HG03521 (cell line): ENCODE results near the gene CAB39L.

Source experiments
- ATAC-seq: cut with Tn5 transposase; IDR thresholded peaks from one replicate; pipeline ENCODE4 v1.9.1; 2021; ENCODE audit warnings: mild to moderate bottlenecking, moderate library complexity; ENCODE audit not compliant: unreplicated experiment

CAB39L gene

DNA sequence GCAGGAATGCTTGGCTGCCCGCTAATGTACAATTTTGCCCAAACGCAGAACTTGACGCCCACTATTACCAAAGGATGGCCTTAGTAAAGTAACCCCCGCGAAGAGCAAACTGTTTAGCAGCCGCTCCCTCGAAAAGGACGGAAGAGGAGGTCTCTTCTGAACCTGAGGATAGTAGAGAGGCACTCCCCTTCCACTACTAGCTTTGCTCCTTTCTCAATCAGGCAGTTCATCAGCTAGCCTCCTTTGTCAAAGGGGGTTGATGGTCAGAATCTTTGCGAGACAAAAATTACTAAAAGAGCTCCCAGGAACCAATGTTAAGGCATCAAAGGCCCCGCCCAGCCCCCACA is 534 bp downstream of the CAB39L start:
- no peak for ATAC-seq

DNA sequence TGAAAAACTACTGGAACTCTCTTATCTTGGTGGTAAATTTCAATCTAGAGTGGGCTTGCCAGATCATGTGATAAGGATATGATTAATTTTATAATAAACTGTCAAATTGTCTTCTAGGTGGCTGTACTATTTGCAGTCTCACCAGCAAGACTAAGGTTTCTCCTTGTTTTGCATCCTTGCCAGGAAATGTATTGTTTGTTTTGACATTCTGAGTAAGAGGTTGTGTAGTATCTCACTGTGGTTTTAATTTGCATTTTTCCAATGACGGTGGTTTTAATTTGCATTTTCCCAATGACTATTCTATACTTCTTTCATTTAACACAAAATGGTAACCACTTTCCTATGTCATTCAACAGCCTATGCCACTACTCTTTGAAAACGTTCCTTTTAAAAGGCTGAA is 2.0 kb downstream of the CAB39L start:
- no peak for ATAC-seq

DNA sequence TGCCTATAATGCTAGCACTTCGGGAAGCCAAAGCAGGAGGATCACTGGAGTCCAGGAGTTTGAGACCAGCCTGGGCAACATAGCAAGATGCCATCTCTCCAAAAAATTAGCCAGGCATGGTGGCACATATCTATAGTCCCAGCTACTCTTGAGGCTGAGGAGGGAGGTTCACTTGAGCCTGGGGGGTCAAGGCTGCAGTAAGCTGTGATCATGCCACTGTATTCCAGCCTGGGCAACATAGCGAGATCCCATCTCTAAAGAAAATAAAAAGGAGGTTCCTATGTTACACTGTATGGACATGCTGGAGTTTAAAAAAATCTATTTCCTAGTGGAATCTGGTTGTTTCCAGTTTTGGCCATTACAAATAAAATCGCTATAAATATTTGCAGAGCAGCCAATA is 2.6 kb downstream of the CAB39L start:
- no peak for ATAC-seq

DNA sequence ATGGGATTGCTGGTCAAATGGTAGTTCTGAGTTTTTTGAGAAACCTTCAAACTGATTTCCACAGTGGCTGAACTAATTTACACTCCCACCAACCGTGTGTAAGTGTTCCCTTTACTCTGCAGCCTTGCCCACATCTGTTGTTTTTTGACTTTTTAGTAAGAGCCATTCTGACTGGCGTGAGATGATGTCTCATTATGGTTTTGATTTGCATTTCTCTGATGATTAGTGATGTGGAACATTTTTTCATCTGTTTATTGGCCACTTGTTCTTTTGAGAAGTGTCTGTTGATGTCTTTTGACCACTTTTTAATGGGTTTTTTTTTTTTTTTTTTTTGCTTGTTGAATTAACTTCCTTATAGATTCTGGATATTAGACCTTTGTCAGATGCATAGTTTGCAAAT is 4.3 kb downstream of the CAB39L start:
- ATAC-seq, result no peak

DNA sequence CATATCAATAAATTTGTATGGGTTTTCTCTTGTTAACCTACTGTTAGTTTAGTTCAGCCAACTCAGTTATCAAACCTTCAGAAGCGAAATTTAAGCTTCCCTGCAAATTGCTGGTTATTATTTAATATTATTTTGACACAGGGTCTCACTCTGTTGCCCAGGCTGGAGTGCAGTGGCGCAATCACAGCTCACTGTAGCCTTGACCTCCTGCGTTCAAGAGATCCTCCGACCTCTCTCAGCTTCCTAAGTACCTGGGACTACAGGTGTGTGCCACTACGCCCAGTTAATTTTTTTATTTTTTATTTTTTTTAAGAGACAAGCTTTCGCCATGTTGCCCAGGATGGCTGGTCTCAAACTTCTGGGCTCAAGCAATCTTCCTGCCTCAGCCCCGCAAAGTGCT is 6.2 kb downstream of the CAB39L start:
- ATAC-seq, result no peak

DNA sequence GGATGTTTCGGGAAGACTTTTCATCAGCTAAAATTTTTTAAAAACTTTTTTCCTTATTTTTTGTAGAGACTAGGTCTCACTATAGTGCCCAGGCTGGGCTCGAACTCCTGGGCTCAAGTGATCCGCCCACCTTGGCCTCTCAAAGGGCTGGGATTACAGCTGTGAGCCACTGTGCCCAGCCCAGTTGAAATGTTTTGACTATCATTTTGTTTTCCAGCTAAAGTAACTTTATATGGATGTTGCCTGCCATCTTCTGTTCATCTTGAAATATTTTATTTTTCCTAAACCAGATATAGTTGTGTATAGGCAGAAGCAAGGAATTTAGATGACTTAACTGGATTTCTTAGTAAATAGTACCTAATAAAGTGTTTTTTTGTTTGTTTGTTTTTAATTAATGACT is 7.0 kb downstream of the CAB39L start:
- no peak for ATAC-seq

DNA sequence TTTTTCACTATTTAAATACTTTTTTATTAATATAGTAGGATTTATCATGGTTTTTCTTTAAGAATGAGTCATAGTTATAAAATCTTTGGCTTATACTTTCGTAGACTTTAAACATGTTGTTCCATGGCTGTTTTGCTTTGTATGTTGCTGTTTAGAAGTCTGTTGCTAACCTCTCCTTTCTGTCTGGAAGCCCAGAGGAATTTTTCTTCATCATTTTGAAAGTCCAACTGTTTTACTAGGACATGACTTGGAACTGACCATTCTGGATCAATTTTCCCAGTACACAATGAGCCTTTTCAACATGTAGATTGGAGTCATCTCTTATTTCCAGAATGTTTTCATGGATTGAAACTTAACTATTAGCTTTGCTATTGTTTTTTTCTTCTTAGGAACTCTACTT is 7.9 kb downstream of the CAB39L start:
- ATAC-seq, result no peak

DNA sequence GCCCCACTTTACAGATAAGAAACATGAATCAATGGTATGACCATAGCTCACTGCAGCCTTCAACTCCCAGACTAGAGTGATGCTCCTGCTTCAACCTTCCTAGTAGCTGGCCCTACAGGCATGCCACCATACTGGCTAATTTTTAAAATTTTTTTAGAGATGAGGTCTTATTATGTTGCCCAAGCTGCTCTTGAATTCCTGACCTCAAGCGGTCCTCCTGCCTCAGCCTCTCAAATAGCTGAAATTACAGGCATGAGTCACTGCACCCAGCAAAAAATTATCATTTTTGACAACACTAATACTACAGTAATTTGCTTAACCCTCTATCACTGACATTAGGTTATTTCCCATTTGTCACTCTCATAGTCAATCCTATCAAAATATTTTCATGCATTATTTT is 14.7 kb downstream of the CAB39L start:
- no peak for ATAC-seq

DNA sequence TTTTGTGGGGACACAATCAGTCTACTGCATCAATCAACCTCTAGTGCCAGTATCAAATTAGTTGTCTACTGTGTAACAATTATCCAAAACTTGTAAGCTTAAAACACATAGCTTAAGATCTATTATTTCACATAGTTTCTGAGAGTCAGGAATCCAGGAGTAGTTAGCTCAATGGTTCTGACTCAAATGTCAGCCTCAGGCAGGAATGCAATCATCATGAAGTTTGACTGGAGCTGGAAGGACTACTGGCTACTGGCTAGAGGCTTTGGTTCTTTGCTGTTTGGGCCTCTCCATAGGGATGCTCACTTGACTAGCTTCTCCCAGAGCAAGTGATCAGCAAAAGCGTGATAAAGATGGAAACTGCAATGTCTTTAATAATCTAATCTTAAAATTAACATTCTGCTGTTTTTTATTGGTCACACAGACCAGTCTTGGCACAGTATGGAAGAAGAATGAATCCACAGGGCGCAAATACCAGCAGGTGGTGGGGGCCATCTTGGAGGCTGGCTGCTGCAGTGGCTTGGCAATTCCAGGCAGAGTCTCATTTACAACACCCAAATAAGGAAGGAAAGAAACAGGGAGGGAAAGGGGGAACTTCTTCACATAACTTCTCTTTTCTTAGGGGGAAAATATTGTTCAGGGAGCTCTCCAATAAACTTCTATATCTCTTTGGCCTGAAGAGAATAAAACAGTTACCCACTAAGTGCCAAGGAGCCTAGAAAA is 15.7 kb downstream of the CAB39L start:
- no peak for ATAC-seq

DNA sequence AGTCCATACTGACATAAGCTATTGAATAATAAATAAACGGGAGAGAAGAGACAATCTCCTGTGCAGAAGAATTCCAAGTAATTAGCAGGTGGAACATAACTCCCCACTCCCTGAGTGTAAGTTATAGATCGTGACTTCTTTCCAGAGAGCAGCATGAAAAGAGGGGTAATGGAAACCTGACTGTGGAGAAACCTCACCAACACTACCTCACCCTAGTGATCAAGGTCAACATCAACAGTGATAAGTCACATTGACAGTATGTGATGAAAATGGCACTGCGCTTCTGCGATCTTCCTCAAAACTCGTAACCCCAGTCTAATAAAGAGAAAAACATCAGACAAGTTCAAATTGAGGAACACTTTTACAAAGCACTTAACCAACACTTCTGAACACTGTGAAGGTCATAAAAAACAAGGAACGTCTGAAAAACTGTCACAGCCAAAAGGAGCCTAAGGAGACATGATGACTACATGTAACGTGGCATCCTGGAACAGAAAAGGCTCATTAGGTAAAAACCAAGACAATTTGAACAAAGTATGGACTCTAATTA is 19.8 kb downstream of the CAB39L start:
- ATAC-seq, result no peak

DNA sequence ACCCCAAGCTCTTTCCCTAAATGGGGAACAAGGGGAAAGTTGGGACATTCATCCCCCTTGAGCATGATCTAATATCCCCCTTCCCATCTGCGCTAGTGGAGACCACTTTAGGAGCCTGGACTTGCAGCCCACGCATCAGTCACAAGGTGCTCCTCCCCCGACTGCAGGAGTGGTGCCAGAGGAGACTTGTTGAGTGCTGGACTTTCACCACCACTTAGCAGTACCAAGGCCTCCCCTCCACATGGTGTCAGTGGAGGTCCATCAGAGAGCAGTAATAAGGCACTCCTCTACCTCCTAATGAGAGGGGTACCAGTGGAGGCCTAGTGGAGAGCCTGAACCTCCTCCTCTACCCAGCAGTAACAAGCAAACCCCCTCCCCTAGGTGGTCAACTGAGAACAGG is 22.5 kb downstream of the CAB39L start:
- ATAC-seq, result peak; percentile 50

DNA sequence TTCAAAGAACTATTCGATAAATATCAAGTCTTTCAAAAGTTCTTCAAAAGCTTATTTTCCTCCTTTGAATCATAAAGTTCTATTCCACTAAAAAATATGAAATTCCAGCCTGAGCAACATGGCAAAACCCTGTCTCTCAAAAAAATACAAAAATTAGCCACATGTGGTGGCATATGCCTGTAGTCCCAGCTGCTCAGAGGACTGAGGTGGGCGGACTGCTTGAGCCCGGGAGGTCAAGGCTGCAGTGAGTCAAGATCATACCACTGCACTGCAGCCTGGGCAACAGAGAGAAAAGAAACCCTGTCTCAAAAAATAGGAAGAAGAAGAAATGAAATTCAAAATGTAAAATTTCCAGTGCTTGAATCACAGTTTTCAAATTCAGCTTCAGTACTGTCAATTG is 24.6 kb downstream of the CAB39L start:
- no peak for ATAC-seq

DNA sequence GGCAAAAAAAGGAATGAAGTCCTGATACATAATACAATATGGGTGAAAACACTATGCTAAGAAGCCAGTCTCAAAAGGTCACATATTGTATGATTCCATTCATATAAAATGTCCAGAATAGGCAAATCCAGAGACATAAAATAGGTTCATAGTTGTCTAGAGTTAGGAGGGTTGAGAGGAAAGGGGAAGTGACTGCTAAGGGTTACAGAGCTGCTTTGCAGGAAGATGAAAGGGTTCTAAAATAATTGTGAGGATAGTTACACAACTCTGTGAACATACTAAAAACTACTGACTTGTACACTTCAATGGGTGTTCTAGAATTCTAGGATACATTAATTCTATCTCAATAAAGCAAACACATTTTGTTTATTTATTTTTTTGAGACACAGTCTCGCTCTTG is 25.7 kb downstream of the CAB39L start:
- ATAC-seq, result no peak

DNA sequence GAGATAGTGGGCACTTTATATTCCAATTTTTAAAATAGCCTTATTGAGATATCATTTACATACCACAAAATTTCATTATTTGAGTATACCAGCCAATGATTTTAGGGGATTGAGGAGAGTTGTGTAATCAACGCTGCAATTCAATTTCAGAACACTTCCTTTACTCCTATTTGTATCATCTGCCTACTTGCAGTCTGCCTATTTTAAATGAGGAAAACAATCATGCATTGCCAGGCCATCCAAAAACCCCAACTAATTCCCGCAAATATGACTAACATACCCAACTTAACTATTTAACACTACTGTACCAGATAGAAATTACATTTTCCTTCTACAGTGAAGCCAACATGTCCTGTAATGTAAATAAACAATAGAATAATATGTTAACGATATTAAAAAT is 26.7 kb downstream of the CAB39L start:
- ATAC-seq, result no peak

DNA sequence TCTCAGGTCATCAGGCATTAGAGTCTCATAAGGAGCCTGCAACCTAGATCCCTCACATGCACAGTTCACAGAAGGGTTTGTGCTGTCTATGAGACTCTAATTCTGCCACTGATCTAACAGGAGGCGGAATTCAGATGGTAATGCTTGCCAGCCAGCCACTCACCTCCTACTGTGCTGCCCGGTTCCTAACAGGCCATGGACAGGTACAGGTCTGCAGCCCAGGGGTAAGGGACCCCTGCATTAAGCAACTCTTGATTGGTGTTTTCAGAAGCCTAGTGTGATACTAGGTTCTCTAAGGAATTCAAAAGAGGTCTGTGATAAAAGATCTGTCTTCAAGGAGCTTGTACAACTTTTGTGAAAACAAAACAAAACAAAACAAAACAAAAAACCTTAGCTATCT is 31.1 kb downstream of the CAB39L start:
- no peak for ATAC-seq

DNA sequence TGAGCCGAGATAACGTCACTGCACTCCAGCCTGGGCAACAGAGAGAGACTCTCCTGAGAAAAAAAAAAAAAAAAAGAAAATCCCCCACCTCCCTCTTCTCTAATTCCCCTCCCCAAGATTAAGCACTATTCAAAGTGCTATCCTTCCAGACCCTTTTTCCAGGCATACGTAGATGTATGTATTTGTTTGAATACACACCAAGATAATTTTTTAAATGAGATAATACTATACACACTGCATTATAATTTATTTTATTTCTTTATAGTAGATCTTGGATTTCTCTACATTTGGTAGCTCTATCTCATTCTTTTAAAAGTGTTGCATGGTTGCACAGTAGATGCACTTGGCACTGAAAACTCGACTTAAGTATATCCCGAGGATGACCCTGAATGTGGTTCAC is 32.5 kb downstream of the CAB39L start:
- ATAC-seq, result no peak

DNA sequence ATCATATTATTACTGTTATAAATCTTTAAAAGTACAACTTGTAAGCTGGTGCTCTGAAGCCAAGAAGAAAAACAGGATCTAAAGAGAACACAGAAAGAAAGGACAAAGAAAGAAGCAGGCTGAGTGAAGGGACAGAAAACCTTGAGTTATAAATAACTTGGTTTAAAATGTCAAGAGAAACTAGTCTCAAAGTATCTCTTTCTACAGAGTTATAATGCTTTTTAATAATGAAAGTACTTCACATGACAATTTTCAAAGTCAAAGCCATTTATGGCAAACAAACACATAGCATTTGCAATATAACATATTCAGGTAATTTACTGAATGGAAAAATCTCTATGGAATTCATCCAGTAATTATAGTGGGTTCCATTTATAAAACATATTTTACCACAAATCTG is 33.4 kb downstream of the CAB39L start:
- no peak for ATAC-seq

DNA sequence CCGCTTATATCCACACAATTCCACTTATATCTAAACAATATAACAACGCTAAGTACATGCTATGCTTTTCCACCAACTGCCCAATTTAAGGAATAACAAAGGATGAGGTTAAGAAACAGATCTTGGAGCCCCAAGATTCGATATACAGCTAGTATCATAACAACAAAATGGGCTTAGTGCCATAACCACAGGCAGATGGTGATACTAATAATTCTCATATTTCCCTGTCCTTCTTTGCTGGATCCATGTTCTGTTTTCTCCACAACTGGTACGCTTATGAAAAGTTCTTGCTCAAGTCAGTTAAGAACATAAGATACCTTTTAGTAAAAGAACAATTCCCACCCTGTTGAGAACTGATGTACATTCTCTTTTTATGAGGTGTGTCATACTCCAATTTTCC is 33.9 kb downstream of the CAB39L start:
- ATAC-seq, result no peak

DNA sequence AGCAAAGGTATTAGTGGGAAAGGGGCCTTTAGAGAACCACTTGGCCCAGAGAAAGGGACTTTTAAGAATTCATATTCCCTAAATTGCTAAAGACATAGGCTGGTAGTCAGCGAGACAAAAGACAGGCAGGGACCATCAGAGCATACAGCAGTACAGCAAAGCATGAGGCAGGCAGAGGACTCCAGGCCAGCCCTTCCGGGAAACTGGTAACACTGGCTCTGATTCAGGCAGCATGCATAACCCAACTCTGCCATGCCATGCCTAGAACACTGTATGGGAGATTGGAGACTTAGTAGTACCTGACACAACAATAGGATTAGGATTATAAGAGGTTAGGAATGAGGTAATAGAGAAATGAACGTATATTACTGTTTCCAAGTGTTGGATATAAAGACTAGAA is 34.9 kb downstream of the CAB39L start:
- no peak for ATAC-seq

DNA sequence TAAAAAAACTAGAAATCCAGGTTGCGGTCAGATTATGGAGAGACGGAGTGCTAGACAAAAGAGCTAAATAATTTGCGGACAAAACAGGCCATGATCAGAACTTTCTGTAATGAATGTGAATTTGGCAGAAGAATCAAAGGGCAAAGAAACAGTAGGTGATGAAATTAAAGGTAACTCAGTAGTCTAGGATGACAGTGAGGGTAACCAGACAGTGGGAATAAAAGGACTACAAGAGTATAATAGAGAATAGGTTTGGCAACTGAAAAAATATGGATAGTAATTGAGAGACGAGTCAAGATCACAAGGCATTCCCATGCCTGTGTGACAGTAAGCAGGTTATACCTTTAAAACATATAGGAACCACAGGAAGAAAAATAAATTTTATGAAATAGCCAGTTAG is 35.9 kb downstream of the CAB39L start:
- no peak for ATAC-seq

DNA sequence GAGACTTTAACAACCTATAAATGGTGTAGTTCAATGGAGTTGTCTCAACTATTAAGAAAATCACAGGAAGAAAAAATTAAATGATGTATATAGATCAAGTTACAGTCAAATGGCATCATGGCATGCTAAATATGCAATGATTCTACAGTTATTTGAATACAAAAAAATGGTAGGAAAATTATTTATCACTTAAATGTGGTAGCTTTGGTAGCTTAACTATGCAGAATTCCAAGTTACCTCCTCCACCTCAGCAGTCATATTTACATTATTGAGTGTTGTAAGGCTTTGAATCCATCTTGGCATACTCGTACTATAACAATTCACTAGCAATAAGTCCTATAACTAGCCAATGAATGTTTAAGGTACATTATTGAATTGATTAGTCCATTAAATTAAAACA is 36.8 kb downstream of the CAB39L start:
- no peak for ATAC-seq

DNA sequence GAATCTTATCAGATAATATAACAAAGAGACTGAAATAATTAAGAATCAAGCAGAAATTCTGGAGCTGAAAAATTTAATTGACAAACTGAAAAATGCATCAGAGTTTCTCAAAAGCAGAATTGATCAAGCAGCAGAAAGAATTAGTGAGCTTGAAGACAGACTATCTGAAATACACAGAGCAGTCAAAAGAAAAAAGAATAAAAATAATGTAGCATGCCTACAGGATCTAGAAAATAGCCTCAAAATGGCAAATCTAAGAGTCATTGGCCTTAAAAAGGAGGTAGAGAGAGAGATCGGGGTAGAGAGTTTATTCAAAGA is 39.2 kb downstream of the CAB39L start:
- ATAC-seq, result no peak

DNA sequence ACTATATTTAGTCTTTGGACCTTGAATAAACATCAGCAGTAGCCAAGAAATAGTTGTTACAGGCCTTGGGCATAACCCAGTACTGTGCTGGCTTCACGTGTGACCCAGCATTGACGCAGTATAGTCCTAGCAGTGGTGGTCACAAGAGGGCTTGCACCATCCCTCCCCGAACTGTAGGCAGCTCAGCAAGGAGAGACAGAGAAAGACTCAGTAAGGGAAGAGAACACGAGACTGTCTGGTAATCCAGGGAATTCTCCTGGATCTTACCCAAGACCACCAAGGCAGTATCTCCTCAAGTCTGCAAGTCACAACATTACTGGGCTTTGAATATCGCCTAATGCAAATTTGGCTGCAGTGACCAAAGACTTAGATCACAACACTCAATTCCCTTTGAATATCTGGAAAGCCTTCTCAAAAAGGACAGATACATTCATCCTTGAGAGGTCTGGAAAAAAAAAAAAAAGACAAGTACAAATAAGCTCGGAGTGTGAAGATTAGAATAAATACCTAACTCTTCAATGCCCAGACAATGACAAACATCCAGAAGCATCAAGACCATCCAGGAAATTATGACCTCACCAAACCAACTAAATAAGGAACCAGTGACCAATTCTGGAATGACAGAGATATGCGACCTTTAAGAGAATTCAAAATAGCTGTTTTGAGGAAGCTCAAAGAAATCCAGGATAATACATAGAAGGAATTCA is 39.7 kb downstream of the CAB39L start:
- ATAC-seq, result no peak
